WTC11 (cell line): ENCODE results near the gene MT1F. TPM values are rescaled to one million over a fixed set of nuclear protein-coding genes. Genes with fewer than 3 reads are reported as not detected.

ENCODE experiments used
- ATAC-seq: fragments of 200-7000 bp; cut with Tn5 transposase; 2 replicates; pipeline ENCODE4 v1.10.0; 2021; ENCODE audit warnings: mild to moderate bottlenecking, moderate library complexity
- CTCF ChIA-PET: fragments of 300-600 bp; sonication (Branson Sonifier 250); formaldehyde crosslinking; loops from one replicate; lab custom pipeline; 2021; ENCODE audit warnings: antibody characterized with exemption; lab: Charles Lee
- POLR2A ChIA-PET: fragments of 350-600 bp; sonication (Branson Sonifier 250); formaldehyde crosslinking; loops from one replicate; lab custom pipeline; 2021; ENCODE audit warnings: antibody characterized with exemption; lab: Charles Lee
- DNase-seq: peaks from one replicate; pipeline ENCODE4 v3.0.0; 2021; ENCODE audit warnings: low spot score
- H3K27ac Mint-ChIP-seq: 2 replicates; pipeline ENCODE4 v1.8.0; 2021; ENCODE audit warnings: mixed read lengths
- H3K27me3 Mint-ChIP-seq: 2 replicates; pipeline ENCODE4 v1.8.0; 2021; ENCODE audit warnings: low read depth, mild to moderate bottlenecking, moderate library complexity, mixed read lengths
- H3K36me3 Mint-ChIP-seq: 2 replicates; pipeline ENCODE4 v1.8.0; 2021; ENCODE audit warnings: mixed read lengths
- H3K4me1 Mint-ChIP-seq: 2 replicates; pipeline ENCODE4 v1.8.0; 2022; ENCODE audit warnings: mixed read lengths
- H3K4me3 Mint-ChIP-seq: 2 replicates; pipeline ENCODE4 v1.8.0; 2021; ENCODE audit warnings: mild to moderate bottlenecking, moderate library complexity, mixed read lengths
- H3K9me3 Mint-ChIP-seq: 2 replicates; pipeline ENCODE4 v1.8.0; 2021; ENCODE audit warnings: mixed read lengths
- AFF4 ChIP-seq: sonication (generic); formaldehyde crosslinking; IDR thresholded peaks from 2 replicates; pipeline ENCODE4 v1.8.1; 2023; ENCODE audit warnings: mild to moderate bottlenecking, missing genetic modification reagents, borderline replicate concordance
- ATF2 ChIP-seq: sonication (generic); formaldehyde crosslinking; IDR thresholded peaks from 2 replicates; pipeline ENCODE4 v1.8.1; 2022; ENCODE audit warnings: low read depth, missing genetic modification reagents, borderline replicate concordance
- CBFB ChIP-seq: sonication (generic); formaldehyde crosslinking; IDR thresholded peaks from 2 replicates; pipeline ENCODE4 v1.8.1; 2022; ENCODE audit warnings: mild to moderate bottlenecking, low read depth, missing genetic modification reagents
- CREM ChIP-seq: sonication (generic); formaldehyde crosslinking; IDR thresholded peaks from 2 replicates; pipeline ENCODE4 v1.8.1; 2022; ENCODE audit warnings: mild to moderate bottlenecking, missing genetic modification reagents, moderate library complexity
- ELF4 ChIP-seq: sonication (generic); formaldehyde crosslinking; IDR thresholded peaks from 2 replicates; pipeline ENCODE4 v1.8.1; 2022; ENCODE audit warnings: low read depth, mild to moderate bottlenecking, moderate library complexity, missing genetic modification reagents
- EMX1 ChIP-seq: fragments of 250-450 bp; sonication (Bioruptor Pico); IDR thresholded peaks from 2 replicates; pipeline ENCODE4 v1.8.0; 2021; ENCODE audit warnings: mild to moderate bottlenecking
- FOXK1 ChIP-seq: sonication (generic); formaldehyde crosslinking; IDR thresholded peaks from 2 replicates; pipeline ENCODE4 v1.8.0; 2022; ENCODE audit warnings: mild to moderate bottlenecking, moderate library complexity, missing genetic modification reagents
- GTF2I ChIP-seq: fragments of 250-450 bp; sonication (Bioruptor Pico); conservative IDR thresholded peaks from 2 replicates; pipeline ENCODE4 v1.4.0; 2021; ENCODE audit warnings: mild to moderate bottlenecking
- IRF1 ChIP-seq: sonication (generic); formaldehyde crosslinking; IDR thresholded peaks from 2 replicates; pipeline ENCODE4 v1.8.0; 2023; ENCODE audit warnings: missing genetic modification reagents
- JAZF1 ChIP-seq: fragments of 250-450 bp; sonication (Bioruptor Pico); IDR thresholded peaks from 2 replicates; pipeline ENCODE4 v1.9.0; 2021; ENCODE audit warnings: moderate library complexity, mild to moderate bottlenecking, inconsistent platforms
- NFATC4 ChIP-seq: fragments of 250-450 bp; sonication (Bioruptor Pico); IDR thresholded peaks from 2 replicates; pipeline ENCODE4 v1.9.0; 2021; ENCODE audit warnings: mild to moderate bottlenecking
- RORB ChIP-seq: fragments of 250-450 bp; sonication (Bioruptor Pico); IDR thresholded peaks from 2 replicates; pipeline ENCODE4 v1.9.0; 2021; ENCODE audit warnings: mild to moderate bottlenecking
- SMAD4 ChIP-seq: sonication (generic); formaldehyde crosslinking; IDR thresholded peaks from 2 replicates; pipeline ENCODE4 v1.8.0; 2022; ENCODE audit warnings: mild to moderate bottlenecking, missing genetic modification reagents
- TEAD1 ChIP-seq: sonication (generic); formaldehyde crosslinking; IDR thresholded peaks from 2 replicates; pipeline ENCODE4 v1.8.0; 2022; ENCODE audit warnings: mild to moderate bottlenecking, missing genetic modification reagents
- TEAD4 ChIP-seq: sonication (generic); formaldehyde crosslinking; IDR thresholded peaks from 2 replicates; pipeline ENCODE4 v1.8.0; 2022; ENCODE audit warnings: mild to moderate bottlenecking, missing genetic modification reagents
- ZNF219 ChIP-seq: sonication (generic); formaldehyde crosslinking; IDR thresholded peaks from 2 replicates; pipeline ENCODE4 v1.8.0; 2023; ENCODE audit warnings: missing genetic modification reagents, mild to moderate bottlenecking, borderline replicate concordance
- ZNF317 ChIP-seq: sonication (generic); formaldehyde crosslinking; IDR thresholded peaks from 2 replicates; pipeline ENCODE4 v1.8.1; 2023; ENCODE audit warnings: low read depth, mild to moderate bottlenecking, moderate library complexity, missing genetic modification reagents, borderline replicate concordance
- ZNF396 ChIP-seq: fragments of 250-450 bp; sonication (Bioruptor Pico); IDR thresholded peaks from 2 replicates; pipeline ENCODE4 v1.8.0; 2021; ENCODE audit warnings: mild to moderate bottlenecking, moderate library complexity, borderline replicate concordance
- total RNA-seq: library from RNA; stranded (reverse); gene quantifications from 3 replicates; pipeline ENCODE4 v1.2.3, GENCODE V29; 2021
- TF ChIP-seq, protein P1 (sequence below): sonication (generic); formaldehyde crosslinking; IDR thresholded peaks from 2 replicates; pipeline ENCODE4 v1.8.1; 2023; ENCODE audit warnings: mild to moderate bottlenecking, missing genetic modification reagents, moderate library complexity
- TF ChIP-seq, protein P2 (sequence below): sonication (generic); formaldehyde crosslinking; IDR thresholded peaks from 2 replicates; pipeline ENCODE4 v1.8.0; 2022; ENCODE audit warnings: mild to moderate bottlenecking, missing genetic modification reagents
- TF ChIP-seq, protein P3 (sequence below): sonication (generic); formaldehyde crosslinking; IDR thresholded peaks from 2 replicates; pipeline ENCODE4 v1.8.1; 2023; ENCODE audit warnings: mild to moderate bottlenecking, moderate library complexity, missing genetic modification reagents

The MT1F gene
- total RNA-seq, 1 experiment from 2014 or later, result 58.2 TPM

GRCh38 chr16:56649820-56650219 lies 7.9 kb upstream of the MT1F start (continued):
- no peak for TF ChIP-seq CBFB (CRISPR knock-in tag)

GRCh38 chr16:56651586-56651985 lies 6.2 kb upstream of the MT1F start, which contains the start of gene MT1B:
Gene MT1B (plus strand): TSS chr16:56651886. CDS start chr16:56651954, 68 bp downstream.
- H3K27me3 Mint-ChIP-seq, result peaks cover 91% of the 10 kb centered on the region
- ATAC-seq, result no peak
- TF ChIP-seq AFF4 (CRISPR knock-in tag) (no peak), EMX1 (CRISPR knock-in tag) (no peak), SMAD4 (no peak), NFATC4 (CRISPR knock-in tag) (no peak), ATF2 (CRISPR knock-in tag) (no peak), ZNF317 (no peak), RORB (CRISPR knock-in tag) (no peak), GTF2I (CRISPR knock-in tag) (no peak), ZNF219 (CRISPR knock-in tag) (no peak), IRF1 (CRISPR knock-in tag) (no peak), TEAD4 (CRISPR knock-in tag) (no peak), FOXK1 (CRISPR knock-in tag) (no peak)
- TF ChIP-seq, protein P1, sequence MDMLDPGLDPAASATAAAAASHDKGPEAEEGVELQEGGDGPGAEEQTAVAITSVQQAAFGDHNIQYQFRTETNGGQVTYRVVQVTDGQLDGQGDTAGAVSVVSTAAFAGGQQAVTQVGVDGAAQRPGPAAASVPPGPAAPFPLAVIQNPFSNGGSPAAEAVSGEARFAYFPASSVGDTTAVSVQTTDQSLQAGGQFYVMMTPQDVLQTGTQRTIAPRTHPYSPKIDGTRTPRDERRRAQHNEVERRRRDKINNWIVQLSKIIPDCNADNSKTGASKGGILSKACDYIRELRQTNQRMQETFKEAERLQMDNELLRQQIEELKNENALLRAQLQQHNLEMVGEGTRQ, result no peak
- TF ChIP-seq, all 79 proteins: peak for 0
- no peaks in the 10 kb centered on the region for H3K9me3 Mint-ChIP-seq
- ChIA-PET POLR2A (no interaction called here), CTCF (interaction anchor here (1.6 kb wide), 1 partner anchor 8 kb away, joined by 3 read pairs; no protein-coding TSS in a partner anchor)
- H3K27ac Mint-ChIP-seq, result no peak within 1 kb of the TSS
- H3K4me3 Mint-ChIP-seq, result no peak within 1 kb of the TSS
- 0 out of 2 replicates have a peak, but pooled peaks cover 5% of the 10 kb centered on the region for H3K4me1 Mint-ChIP-seq
- no peaks in the 10 kb centered on the region for H3K36me3 Mint-ChIP-seq
- no peak for DNase-seq

- H3K36me3 Mint-ChIP-seq, result no peaks in the 10 kb centered on the region
- H3K27me3 Mint-ChIP-seq, result peaks cover 87% of the 10 kb centered on the region
- no peak overlapping the region for H3K27ac Mint-ChIP-seq
- no peak for TF ChIP-seq JAZF1 (CRISPR knock-in tag)
- TF ChIP-seq ELF4, result no peak
- TF ChIP-seq, protein P2, sequence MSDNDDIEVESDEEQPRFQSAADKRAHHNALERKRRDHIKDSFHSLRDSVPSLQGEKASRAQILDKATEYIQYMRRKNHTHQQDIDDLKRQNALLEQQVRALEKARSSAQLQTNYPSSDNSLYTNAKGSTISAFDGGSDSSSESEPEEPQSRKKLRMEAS (CRISPR knock-in tag), result no peak
- no peak for TF ChIP-seq ZNF396
- TF ChIP-seq, protein P3, sequence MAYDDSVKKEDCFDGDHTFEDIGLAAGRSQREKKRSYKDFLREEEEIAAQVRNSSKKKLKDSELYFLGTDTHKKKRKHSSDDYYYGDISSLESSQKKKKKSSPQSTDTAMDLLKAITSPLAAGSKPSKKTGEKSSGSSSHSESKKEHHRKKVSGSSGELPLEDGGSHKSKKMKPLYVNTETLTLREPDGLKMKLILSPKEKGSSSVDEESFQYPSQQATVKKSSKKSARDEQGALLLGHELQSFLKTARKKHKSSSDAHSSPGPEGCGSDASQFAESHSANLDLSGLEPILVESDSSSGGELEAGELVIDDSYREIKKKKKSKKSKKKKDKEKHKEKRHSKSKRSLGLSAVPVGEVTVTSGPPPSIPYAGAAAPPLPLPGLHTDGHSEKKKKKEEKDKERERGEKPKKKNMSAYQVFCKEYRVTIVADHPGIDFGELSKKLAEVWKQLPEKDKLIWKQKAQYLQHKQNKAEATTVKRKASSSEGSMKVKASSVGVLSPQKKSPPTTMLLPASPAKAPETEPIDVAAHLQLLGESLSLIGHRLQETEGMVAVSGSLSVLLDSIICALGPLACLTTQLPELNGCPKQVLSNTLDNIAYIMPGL (CRISPR knock-in tag), result no peak
- TF ChIP-seq CREM (CRISPR knock-in tag), result no peak
- TF ChIP-seq TEAD1 (CRISPR knock-in tag), result no peak
- CTCF ChIA-PET, result interaction anchor here (1.1 to 1.6 kb wide), 5 partner anchors 9 to 17 kb away, joined by 3 read pairs; partner anchors contain the start of genes MT1G and MT1H
- no peaks in the 10 kb centered on the region for H3K9me3 Mint-ChIP-seq
- ATAC-seq, result no peak
- POLR2A ChIA-PET, result no interaction called here
- peaks cover 4% of the 10 kb centered on the region for H3K4me1 Mint-ChIP-seq
- no peak overlapping the region for H3K4me3 Mint-ChIP-seq
- DNase-seq, result no peak
Measured at GRCh38 chr16:56652600-56652999, 5.2 kb upstream of the MT1F start.
